Stomach (tissue), 9 donors: ENCODE data around the gene PKIG. TPM values are rescaled to one million over a fixed set of nuclear protein-coding genes. Genes with fewer than 3 reads are reported as not detected.
A peak's percentile ranks its signal among the peaks of the same experiment; 100 is the strongest.
"Not testable (repeated sequence)": the region's sequence is repeated elsewhere in the genome, so short reads cannot be mapped to it uniquely, and the experiment has no call there.

Experiments used
- DNase-seq, 2 donors: peaks; one replicate each; pipeline versions ENCODE4 v3.0.0 to v3.0.0-alpha.2; 2013 to 2019
- H3K27ac ChIP-seq, 5 donors: fragments of 200-600 bp in 4 of 5; sonication (generic) in 4 of 5; one replicate each; pipeline ENCODE4 v1.5.1; 2013 to 2019; ENCODE audit warnings: mild to moderate bottlenecking in 1 of 5, moderate library complexity in 1 of 5
- H3K27me3 ChIP-seq, 3 donors: fragments of 200-600 bp; sonication (generic); one replicate each; pipeline ENCODE4 v1.5.1; 2017 to 2019; ENCODE audit warnings: mixed run types in 1 of 3
- H3K36me3 ChIP-seq, 4 donors: fragments of 200-600 bp; sonication (generic); 1 replicate in 3 of 4; 2 replicates in 1 of 4; pipeline ENCODE4 v1.5.1; 2016 to 2019
- H3K4me1 ChIP-seq, 4 donors: fragments of 200-600 bp; sonication (generic); one replicate each; pipeline ENCODE4 v1.5.1; 2016 to 2019
- H3K4me3 ChIP-seq, 4 donors: fragments of 200-600 bp; sonication (generic) in 3 of 4; one replicate each; pipeline ENCODE4 v1.5.1; 2016 to 2019; ENCODE audit warnings: mild to moderate bottlenecking in 1 of 4
- H3K9me3 ChIP-seq, 4 donors: fragments of 200-600 bp; sonication (generic); one replicate each; pipeline ENCODE4 v1.5.1; 2016 to 2019
- EP300 ChIP-seq: sonication (generic); formaldehyde crosslinking; IDR thresholded peaks from one replicate; pipeline ENCODE4 v1.6.1; 2017; ENCODE audit warnings: antibody characterized with exemption
- POLR2A ChIP-seq, 4 donors: fragments of 450-650 bp; IDR thresholded peaks; one replicate each; pipeline ENCODE4 v1.6.1; 2016; ENCODE audit warnings: antibody characterized with exemption in 4 of 4, control low read depth in 2 of 4, mild to moderate bottlenecking in 1 of 4, moderate library complexity in 1 of 4
- POLR2AphosphoS5 ChIP-seq, 3 donors: sonication (generic); formaldehyde crosslinking; IDR thresholded peaks; one replicate each; pipeline ENCODE4 v1.6.1; 2016; ENCODE audit warnings: antibody characterized with exemption in 3 of 3
- WGBS, 5 donors: extraction: QIAGEN DNeasy Blood & Tissue Kit in 3 of 5; methylation state at CpG; one replicate each; pipeline versions ENCODE4 v1.1.5 to v1.1.7; 2013 to 2018; 5-methylcytosine and 5-hydroxymethylcytosine counted together
- intact Hi-C: fragments of 100-400 bp; cut with DNase I; formaldehyde crosslinking; loops from one replicate; pipeline ENCODE4 v1.15.1; 2023; ENCODE audit warnings: low total_unique reads
- polyA plus RNA-seq, 3 donors: library from polyadenylated mRNA; stranded (reverse); fragments of 200-250 nt; gene quantifications; one replicate each; pipeline ENCODE4 v1.2.3, GENCODE V29; 2013
- total RNA-seq, 5 donors: library from RNA; depleted of rRNA; stranded (reverse); fragments of >200 nt; gene quantifications; one replicate each; pipeline versions ENCODE4 v1.1.0 to v1.2.3, GENCODE V29; 2014 to 2016
- TF ChIP-seq, protein P1 (sequence below), 7 experiments: fragments of 450-650 bp in 4 of 7; fragments of 200-600 bp in 3 of 7; sonication (generic) in 3 of 7; IDR thresholded peaks; one replicate each; pipeline ENCODE4 v1.5.1; 2016 to 2019; ENCODE audit warnings: antibody characterized with exemption in 7 of 7, control low read depth in 2 of 7, mild to moderate bottlenecking in 1 of 7
- donor health status: healthy with polysubstance abuse.
- donor health status: Bipolar disorder and iron deficiency.
- donor health status: healthy.

PKIG gene
- total and polyA plus RNA-seq, 8 donors = 17.4 to 124 (median 56.4) TPM

DNA sequence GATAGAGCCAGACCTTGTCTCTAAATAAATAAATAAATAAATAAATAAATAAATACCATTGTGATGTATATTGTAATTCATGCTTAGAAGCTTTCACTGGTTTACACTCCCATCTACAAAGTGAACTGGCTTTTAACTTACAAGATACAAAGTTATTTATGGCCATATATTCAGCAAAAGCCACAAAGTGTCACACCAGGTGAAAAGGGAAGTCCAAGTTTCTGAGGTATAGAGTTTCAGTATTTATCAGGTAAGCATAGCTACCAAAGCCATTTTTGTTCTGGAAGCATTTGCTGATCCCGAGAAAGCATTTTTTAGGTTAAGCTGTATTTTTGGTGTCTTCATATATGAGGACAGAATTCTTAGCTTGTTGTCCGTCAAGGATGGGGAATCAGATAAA is 22.1 kb upstream of the PKIG start:
- Histone ChIP-seq H3K27ac (no peak overlapping the region), H3K9me3 (no peaks in the 10 kb centered on the region), H3K27me3 (no peaks in the 10 kb centered on the region), H3K36me3 (no peaks in the 10 kb centered on the region), H3K4me3 (no peak overlapping the region), H3K4me1 (peaks cover 0 to 22% (median 8%) of the 10 kb centered on the region in 4 donors)
- 88 to 97% (median 94%) methylated on average over 2 of the region's 2 CpGs for WGBS, 5 donors
- no peak for DNase-seq
- intact Hi-C loops = no loop called here
- TF ChIP-seq EP300 (no peak), POLR2A (IDR thresholded peaks at IDR 0.05) (no peak), POLR2AphosphoS5 (IDR thresholded peaks at IDR 0.05) (no peak)
- TF ChIP-seq, protein P1, sequence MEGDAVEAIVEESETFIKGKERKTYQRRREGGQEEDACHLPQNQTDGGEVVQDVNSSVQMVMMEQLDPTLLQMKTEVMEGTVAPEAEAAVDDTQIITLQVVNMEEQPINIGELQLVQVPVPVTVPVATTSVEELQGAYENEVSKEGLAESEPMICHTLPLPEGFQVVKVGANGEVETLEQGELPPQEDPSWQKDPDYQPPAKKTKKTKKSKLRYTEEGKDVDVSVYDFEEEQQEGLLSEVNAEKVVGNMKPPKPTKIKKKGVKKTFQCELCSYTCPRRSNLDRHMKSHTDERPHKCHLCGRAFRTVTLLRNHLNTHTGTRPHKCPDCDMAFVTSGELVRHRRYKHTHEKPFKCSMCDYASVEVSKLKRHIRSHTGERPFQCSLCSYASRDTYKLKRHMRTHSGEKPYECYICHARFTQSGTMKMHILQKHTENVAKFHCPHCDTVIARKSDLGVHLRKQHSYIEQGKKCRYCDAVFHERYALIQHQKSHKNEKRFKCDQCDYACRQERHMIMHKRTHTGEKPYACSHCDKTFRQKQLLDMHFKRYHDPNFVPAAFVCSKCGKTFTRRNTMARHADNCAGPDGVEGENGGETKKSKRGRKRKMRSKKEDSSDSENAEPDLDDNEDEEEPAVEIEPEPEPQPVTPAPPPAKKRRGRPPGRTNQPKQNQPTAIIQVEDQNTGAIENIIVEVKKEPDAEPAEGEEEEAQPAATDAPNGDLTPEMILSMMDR (IDR thresholded peaks at IDR 0.05) = no peak

DNA sequence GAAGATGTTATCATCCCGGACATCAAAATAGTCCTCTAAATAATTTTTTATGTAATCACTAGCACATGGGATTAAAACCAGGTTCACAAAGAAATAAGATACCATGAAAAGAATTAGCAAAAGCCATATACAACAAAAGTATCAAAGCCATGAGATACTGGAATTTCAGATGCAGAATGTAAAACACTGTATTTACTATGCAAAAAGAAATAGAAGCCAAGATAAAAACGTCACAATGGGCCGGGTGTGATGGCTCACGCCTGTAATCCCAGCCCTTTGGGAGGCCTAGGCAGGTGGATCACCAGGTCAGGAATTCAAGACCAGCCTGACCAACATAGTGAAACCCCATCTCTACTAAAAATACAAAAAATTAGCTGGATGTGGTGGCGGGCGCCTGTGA is 21.6 kb upstream of the PKIG start:
- H3K36me3 ChIP-seq, H3K27ac ChIP-seq, intact Hi-C loops, H3K4me3 ChIP-seq, H3K9me3 ChIP-seq, DNase-seq, H3K27me3 ChIP-seq: not testable (repeated sequence)
- WGBS, 5 donors = 85 to 88% (median 86%) methylated on average over 6 of the region's 6 CpGs
- peaks cover 0 to 16% (median 6%) of the 10 kb centered on the region in 4 donors for H3K4me1 ChIP-seq

DNA sequence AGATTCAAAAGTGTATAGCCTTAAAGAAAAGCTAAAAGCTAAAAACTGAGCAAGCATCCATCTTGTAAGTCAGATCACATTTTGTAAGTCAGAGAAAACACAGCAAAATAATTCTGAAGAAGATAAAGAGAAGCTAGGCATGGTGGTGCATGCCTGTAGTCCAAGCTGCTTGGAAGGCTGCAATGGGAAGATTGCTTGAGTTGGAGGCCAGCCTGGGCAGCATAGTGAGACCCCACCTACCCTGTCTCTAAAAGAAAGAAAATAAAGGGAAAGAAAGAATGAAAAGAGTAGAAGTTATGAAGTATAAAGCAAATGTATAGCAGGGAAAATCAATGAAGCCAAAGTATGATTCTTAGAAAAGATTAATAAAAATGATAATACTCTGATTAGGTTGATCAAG is 20.5 kb upstream of the PKIG start:
- H3K9me3 ChIP-seq = no peaks in the 10 kb centered on the region
- intact Hi-C loops = no loop called here
- no peak for TF ChIP-seq POLR2A (IDR thresholded peaks at IDR 0.05)
- no peak for TF ChIP-seq POLR2AphosphoS5 (IDR thresholded peaks at IDR 0.05)
- TF ChIP-seq, protein P1 (IDR thresholded peaks at IDR 0.05) = no peak
- TF ChIP-seq EP300 = no peak
- H3K27ac ChIP-seq = no peak overlapping the region
- H3K4me1 ChIP-seq = peaks cover 0 to 13% (median 6%) of the 10 kb centered on the region in 4 donors
- H3K27me3 ChIP-seq = no peaks in the 10 kb centered on the region
- no peaks in the 10 kb centered on the region for H3K36me3 ChIP-seq
- DNase-seq = no peak
- no peak overlapping the region for H3K4me3 ChIP-seq

DNA sequence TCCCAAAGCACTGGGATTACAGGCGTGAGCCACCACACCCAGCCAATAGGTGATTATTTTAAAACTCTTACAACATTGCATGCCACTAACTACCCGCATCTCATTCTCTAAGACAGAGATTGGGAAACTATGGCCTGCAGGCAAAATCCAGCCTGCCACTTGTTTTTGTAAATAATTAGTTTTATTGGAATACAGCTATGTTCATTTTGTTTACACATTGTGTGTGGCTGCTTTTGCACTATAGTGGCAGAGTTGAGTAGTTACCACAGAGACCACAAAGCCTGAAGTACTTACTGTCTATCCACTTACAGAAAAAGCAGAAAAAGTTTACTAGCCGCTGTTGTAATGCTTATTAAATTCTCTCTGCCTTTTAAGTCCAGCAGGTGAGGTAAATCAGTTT is 16.4 kb upstream of the PKIG start:
- no peaks in the 10 kb centered on the region for H3K9me3 ChIP-seq
- no peak overlapping the region for H3K27ac ChIP-seq
- no peaks in the 10 kb centered on the region for H3K36me3 ChIP-seq
- no peak for TF ChIP-seq POLR2A (IDR thresholded peaks at IDR 0.05)
- no peak for TF ChIP-seq POLR2AphosphoS5 (IDR thresholded peaks at IDR 0.05)
- TF ChIP-seq EP300 = no peak
- TF ChIP-seq, protein P1 (IDR thresholded peaks at IDR 0.05) = no peak
- no peak overlapping the region for H3K4me3 ChIP-seq
- no peak for DNase-seq
- intact Hi-C loops = no loop called here
- no peaks in the 10 kb centered on the region for H3K27me3 ChIP-seq
- peaks cover 0 to 16% (median 6%) of the 10 kb centered on the region in 4 donors for H3K4me1 ChIP-seq
- WGBS, 5 donors = 86 to 93% (median 87%) methylated on average over 3 of the region's 3 CpGs

DNA sequence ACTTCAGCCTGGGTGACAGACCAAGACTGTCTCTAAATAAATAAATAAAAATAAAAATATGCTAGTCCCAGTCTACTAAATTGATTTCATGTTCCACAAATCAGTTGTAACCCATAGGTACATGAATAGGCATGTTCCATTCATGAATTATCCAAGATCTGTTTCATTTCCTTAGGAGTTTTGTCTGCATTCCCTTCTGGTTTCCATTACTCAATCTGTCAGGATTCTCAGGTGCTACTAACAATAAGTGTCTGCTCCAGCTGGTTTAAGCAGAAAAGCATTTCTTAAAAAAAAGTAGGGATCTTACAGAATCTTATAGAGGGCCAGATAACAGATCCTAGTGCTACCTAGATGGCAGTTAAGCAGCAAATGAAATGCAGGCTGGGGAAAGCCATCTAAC is 15.6 kb upstream of the PKIG start:
- TF ChIP-seq POLR2A (IDR thresholded peaks at IDR 0.05) = no peak
- TF ChIP-seq, protein P1 (IDR thresholded peaks at IDR 0.05) = no peak
- no peak for TF ChIP-seq EP300
- no peak for TF ChIP-seq POLR2AphosphoS5 (IDR thresholded peaks at IDR 0.05)
- intact Hi-C loops = no loop called here
- no peaks in the 10 kb centered on the region for H3K9me3 ChIP-seq
- no peaks in the 10 kb centered on the region for H3K36me3 ChIP-seq
- DNase-seq = no peak
- no peaks in the 10 kb centered on the region for H3K27me3 ChIP-seq
- H3K4me1 ChIP-seq = peaks cover 0 to 22% (median 8%) of the 10 kb centered on the region in 4 donors
- H3K27ac ChIP-seq = peak overlapping the region in 1 of 5 donors; percentile 47
- no peak overlapping the region for H3K4me3 ChIP-seq
